ENCODE results near the gene TRAPPC3L. TPM values are rescaled to one million over a fixed set of nuclear protein-coding genes. Genes with fewer than 3 reads are reported as not detected.

TRAPPC3L gene
- not detected in 2 replicates for total RNA-seq (2012; rRNA removed)

DNA sequence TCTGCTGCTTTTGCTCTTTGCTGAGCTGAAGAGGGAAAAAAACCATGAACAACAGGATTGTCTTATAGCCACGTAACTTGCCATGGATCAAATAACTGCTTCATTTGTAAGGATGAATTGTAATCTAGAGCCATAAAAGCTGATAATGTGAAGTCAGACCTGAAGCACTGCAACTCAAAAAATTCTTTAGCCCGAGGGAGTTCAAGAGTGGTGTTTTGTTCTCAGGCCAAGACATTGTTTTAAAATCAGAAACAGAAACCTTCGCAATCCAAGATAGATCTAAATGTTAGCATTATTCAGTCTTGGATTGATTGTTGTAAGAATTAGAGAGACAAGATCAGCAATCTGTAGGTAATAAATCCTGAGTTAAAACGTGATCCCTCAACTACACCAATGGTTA is at the start of gene TRAPPC3L:
TSS of gene TRAPPC3L (minus strand) at position 34 of the 400 bp plus-strand sequence. CDS start 170 bp downstream, outside the sequence.
- Histone ChIP-seq H3K36me3 (ENCODE audit: insufficient read depth, low read length) (no peaks in the 10 kb centered on the region), H3K9ac (ENCODE audit: low read depth, low read length) (no peak within 1 kb of the TSS)

DNA sequence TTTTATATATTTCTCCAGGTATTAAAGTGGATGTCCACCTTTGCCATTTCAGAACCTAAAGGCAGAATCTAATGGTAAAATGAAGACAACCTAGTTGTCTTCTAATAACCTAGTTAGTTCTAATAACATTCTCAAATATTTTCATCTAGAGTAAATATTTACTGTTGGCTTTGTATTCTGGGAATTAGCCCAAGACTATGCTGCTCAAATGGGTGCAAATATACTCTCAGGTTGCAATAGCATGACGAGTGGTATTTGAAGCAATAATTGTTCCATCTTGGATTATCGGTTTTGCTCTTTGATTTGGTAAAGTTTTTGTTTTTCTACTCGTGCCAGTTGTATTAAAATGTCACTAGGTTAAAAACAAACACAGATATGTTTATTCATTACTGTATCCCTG is 49.8 kb upstream of the TRAPPC3L start:
- H3K4me2 ChIP-seq (ENCODE audit: low read length), result no peak overlapping the region
- H3K36me3 ChIP-seq (ENCODE audit: insufficient read depth, low read length), result peaks cover 56% of the 10 kb centered on the region
- H3K9ac ChIP-seq (ENCODE audit: low read depth, low read length), result no peak overlapping the region
- H3K4me1 ChIP-seq (ENCODE audit: control insufficient read depth, insufficient read depth, low read length), result no peaks in the 10 kb centered on the region
- H3K27me3 ChIP-seq (ENCODE audit: control insufficient read depth, insufficient read depth, low read length), result no peaks in the 10 kb centered on the region
- H3K9me3 ChIP-seq (replicated peaks; ENCODE audit: low read length), result no peaks in the 10 kb centered on the region
- H3K4me3 ChIP-seq (ENCODE audit: low read length), result no peak overlapping the region

More for the DNA sequence above, at the start of gene TRAPPC3L:
- Histone ChIP-seq H3K4me1 (ENCODE audit: control insufficient read depth, insufficient read depth, low read length) (no peaks in the 10 kb centered on the region), H3K4me3 (ENCODE audit: low read length) (no peak within 1 kb of the TSS), H3K9me3 (replicated peaks; ENCODE audit: low read length) (no peaks in the 10 kb centered on the region), H3K4me2 (ENCODE audit: low read length) (no peak within 1 kb of the TSS), H3K27me3 (ENCODE audit: control insufficient read depth, insufficient read depth, low read length) (no peaks in the 10 kb centered on the region)

DNA sequence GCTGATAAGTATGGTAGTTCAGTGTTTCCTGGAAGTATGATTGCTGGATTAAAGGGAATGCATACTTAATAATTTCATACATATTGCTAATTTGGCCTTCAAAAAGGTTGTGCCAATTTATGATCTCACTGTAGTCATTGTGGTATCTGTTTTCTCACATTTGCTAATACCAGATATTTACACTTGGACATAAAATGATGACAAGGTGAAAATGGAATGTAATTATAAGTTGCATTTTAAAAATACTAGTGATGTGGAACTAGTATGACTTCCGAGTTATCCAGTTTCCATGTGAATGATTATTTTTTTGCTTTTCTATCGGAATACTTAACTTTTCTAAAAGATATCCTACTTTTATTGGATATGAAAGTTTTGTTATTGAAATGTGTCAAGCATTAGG is 41.3 kb upstream of the TRAPPC3L start:
- no peaks in the 10 kb centered on the region for H3K27me3 ChIP-seq (ENCODE audit: control insufficient read depth, insufficient read depth, low read length)
- H3K36me3 ChIP-seq (ENCODE audit: insufficient read depth, low read length), result peaks cover 52% of the 10 kb centered on the region
- no peak overlapping the region for H3K9ac ChIP-seq (ENCODE audit: low read depth, low read length)
- no peak overlapping the region for H3K4me3 ChIP-seq (ENCODE audit: low read length)
- H3K4me2 ChIP-seq (ENCODE audit: low read length), result no peak overlapping the region
- H3K9me3 ChIP-seq (replicated peaks; ENCODE audit: low read length), result no peaks in the 10 kb centered on the region
- H3K4me1 ChIP-seq (ENCODE audit: control insufficient read depth, insufficient read depth, low read length), result no peaks in the 10 kb centered on the region

DNA sequence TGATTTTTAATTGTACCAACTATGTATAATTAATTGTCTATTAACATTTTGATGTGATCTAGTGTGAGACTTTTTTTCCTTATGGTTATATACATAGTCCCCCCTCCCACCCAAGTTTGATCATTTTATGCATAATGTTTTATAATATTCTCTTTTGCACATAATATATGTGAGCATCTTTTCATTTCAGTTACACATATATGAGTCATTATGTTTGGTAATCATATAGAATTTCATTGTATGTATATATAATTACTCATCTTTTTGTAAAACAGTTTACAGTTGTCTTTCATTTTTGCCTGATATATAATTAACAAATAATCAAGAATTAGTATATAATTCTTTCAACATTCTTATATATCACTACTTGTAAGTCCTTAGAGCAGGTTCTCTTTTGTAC is 40.8 kb upstream of the TRAPPC3L start:
- no peaks in the 10 kb centered on the region for H3K4me1 ChIP-seq (ENCODE audit: control insufficient read depth, insufficient read depth, low read length)
- no peaks in the 10 kb centered on the region for H3K9me3 ChIP-seq (replicated peaks; ENCODE audit: low read length)
- H3K4me3 ChIP-seq (ENCODE audit: low read length), result no peak overlapping the region
- no peak overlapping the region for H3K4me2 ChIP-seq (ENCODE audit: low read length)
- no peak overlapping the region for H3K9ac ChIP-seq (ENCODE audit: low read depth, low read length)
- H3K36me3 ChIP-seq (ENCODE audit: insufficient read depth, low read length), result peaks cover 47% of the 10 kb centered on the region
- H3K27me3 ChIP-seq (ENCODE audit: control insufficient read depth, insufficient read depth, low read length), result no peaks in the 10 kb centered on the region

DNA sequence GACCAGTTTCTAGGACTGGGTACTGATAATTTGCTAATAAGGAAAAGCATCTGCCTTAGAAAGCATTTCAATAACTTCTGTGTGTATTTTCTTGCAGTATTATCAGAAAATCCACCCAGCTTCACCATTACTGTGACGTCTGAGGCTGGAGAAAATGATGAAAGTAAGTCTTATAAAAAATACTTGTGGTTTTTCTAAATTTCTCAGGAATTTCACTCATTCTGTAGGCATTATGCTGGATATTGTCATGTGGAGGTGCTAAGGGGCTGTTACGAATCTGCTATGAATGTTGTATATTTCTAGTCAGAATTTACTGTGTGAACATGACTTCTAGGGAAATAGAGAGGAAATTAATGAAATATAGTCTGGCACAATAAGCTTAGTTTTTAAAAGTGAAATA is 34.7 kb upstream of the TRAPPC3L start:
- Histone ChIP-seq H3K9ac (ENCODE audit: low read depth, low read length) (no peak overlapping the region), H3K4me3 (ENCODE audit: low read length) (no peak overlapping the region), H3K9me3 (replicated peaks; ENCODE audit: low read length) (no peaks in the 10 kb centered on the region), H3K4me1 (ENCODE audit: control insufficient read depth, insufficient read depth, low read length) (peaks cover 3% of the 10 kb centered on the region), H3K27me3 (ENCODE audit: control insufficient read depth, insufficient read depth, low read length) (no peaks in the 10 kb centered on the region), H3K4me2 (ENCODE audit: low read length) (no peak overlapping the region), H3K36me3 (ENCODE audit: insufficient read depth, low read length) (peaks cover 43% of the 10 kb centered on the region)

DNA sequence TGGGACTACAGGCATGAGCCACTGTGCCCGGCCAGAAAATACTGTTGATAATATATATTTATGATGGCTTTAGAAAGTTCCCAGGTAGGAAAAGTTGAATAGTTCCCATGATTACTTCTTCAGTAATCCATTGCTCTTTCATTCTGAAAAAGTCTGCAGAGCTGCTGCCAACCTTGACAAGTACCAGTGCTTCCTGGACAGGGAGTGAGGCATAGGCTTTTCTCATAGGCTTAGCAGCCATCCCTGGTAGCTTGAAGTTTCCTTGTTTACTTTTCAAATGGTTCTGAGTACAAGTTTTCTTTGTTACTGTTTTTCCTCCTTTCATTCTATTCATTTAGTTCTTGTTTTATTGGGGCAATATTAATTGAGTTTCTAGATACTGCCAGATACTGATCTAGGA is 33.7 kb upstream of the TRAPPC3L start:
- no peak overlapping the region for H3K4me2 ChIP-seq (ENCODE audit: low read length)
- H3K9ac ChIP-seq (ENCODE audit: low read depth, low read length), result no peak overlapping the region
- no peaks in the 10 kb centered on the region for H3K27me3 ChIP-seq (ENCODE audit: control insufficient read depth, insufficient read depth, low read length)
- peaks cover 3% of the 10 kb centered on the region for H3K4me1 ChIP-seq (ENCODE audit: control insufficient read depth, insufficient read depth, low read length)
- H3K4me3 ChIP-seq (ENCODE audit: low read length), result no peak overlapping the region
- no peaks in the 10 kb centered on the region for H3K9me3 ChIP-seq (replicated peaks; ENCODE audit: low read length)
- H3K36me3 ChIP-seq (ENCODE audit: insufficient read depth, low read length), result peaks cover 39% of the 10 kb centered on the region

DNA sequence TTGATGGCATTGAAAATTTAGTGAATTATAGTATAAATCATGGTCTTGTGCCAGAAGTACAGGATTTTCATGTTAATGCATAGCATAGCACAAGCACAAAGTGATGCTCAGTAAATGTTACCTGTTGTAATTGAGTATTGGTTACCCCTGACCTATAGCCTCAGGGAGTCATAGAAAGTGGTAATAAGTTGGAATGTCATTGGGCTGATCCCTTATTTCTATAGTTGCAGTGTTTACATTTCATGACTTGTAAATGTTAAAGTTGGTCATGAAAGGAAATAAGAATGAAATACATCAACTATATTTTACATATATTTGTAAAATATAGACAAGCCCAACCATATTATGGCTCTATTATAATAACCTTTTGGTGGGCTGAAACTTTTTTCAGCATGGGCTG is 32.9 kb upstream of the TRAPPC3L start:
- peaks cover 41% of the 10 kb centered on the region for H3K36me3 ChIP-seq (ENCODE audit: insufficient read depth, low read length)
- H3K9me3 ChIP-seq (replicated peaks; ENCODE audit: low read length), result no peaks in the 10 kb centered on the region
- H3K4me3 ChIP-seq (ENCODE audit: low read length), result no peak overlapping the region
- no peak overlapping the region for H3K4me2 ChIP-seq (ENCODE audit: low read length)
- H3K9ac ChIP-seq (ENCODE audit: low read depth, low read length), result no peak overlapping the region
- no peaks in the 10 kb centered on the region for H3K27me3 ChIP-seq (ENCODE audit: control insufficient read depth, insufficient read depth, low read length)
- H3K4me1 ChIP-seq (ENCODE audit: control insufficient read depth, insufficient read depth, low read length), result peaks cover 7% of the 10 kb centered on the region

DNA sequence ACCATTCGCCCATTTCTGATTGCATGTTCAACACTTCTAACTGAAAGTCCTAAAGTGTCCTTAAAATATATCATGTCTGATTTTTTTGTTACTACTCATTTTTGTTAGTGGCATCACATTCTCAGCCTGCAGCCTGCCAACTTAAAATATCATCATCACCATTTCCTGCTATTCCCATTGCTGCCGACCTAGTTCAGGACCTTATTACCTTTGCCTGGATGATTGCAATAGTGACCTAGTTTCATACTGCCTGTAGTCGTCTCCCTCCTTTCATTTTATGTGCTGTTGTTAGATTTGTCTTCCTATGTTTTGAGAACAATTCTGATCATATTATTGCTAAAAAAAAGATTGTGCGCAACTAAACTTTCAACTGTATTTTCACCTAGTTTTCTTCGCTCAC is 32.0 kb upstream of the TRAPPC3L start:
- Histone ChIP-seq H3K27me3 (ENCODE audit: control insufficient read depth, insufficient read depth, low read length) (no peaks in the 10 kb centered on the region), H3K9me3 (replicated peaks; ENCODE audit: low read length) (no peaks in the 10 kb centered on the region), H3K9ac (ENCODE audit: low read depth, low read length) (no peak overlapping the region), H3K4me3 (ENCODE audit: low read length) (no peak overlapping the region), H3K4me2 (ENCODE audit: low read length) (no peak overlapping the region), H3K4me1 (ENCODE audit: control insufficient read depth, insufficient read depth, low read length) (peaks cover 15% of the 10 kb centered on the region), H3K36me3 (ENCODE audit: insufficient read depth, low read length) (peaks cover 37% of the 10 kb centered on the region)

DNA sequence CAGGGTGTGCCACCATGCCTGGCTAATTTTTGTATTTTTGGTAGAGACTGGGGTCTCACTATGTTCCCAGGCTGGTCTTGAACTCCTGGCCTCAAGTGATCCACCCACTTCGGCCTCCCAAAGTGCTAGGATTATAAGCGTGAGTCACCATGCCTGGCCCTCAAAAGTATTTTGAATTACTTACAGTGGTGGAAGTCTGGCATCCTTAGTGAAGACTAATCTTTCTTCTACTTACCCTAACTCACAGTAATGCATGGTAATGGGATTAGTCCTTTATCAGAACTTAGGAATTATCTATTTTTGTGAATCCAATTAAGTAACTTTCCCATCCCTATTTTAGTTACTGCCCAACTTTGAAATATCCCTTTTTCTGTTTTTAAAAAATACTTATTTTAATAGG is 29.7 kb upstream of the TRAPPC3L start:
- Histone ChIP-seq H3K9me3 (replicated peaks; ENCODE audit: low read length) (no peaks in the 10 kb centered on the region), H3K27me3 (ENCODE audit: control insufficient read depth, insufficient read depth, low read length) (no peaks in the 10 kb centered on the region), H3K36me3 (ENCODE audit: insufficient read depth, low read length) (peaks cover 31% of the 10 kb centered on the region), H3K4me3 (ENCODE audit: low read length) (no peak overlapping the region), H3K9ac (ENCODE audit: low read depth, low read length) (no peak overlapping the region), H3K4me2 (ENCODE audit: low read length) (no peak overlapping the region), H3K4me1 (ENCODE audit: control insufficient read depth, insufficient read depth, low read length) (peaks cover 17% of the 10 kb centered on the region)

DNA sequence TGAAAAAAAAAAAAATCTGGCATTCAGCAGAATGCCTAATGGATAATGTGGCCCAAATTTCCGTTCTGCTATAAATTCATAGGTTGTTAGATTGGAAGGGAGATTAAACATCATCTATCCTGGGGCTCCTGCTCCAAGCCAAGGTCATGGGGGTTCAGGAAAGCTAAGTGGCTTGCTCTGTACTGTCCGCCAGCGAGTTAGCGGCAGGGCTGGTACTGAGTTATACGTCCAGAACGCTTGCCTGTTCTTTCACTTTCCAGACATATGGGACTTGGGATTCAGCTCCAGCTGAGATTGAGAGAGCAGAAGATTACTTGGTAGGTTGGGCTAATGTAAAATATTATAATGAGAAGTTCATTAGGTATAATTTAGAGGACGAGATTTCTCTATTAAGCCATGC is 26.7 kb upstream of the TRAPPC3L start:
- Histone ChIP-seq H3K36me3 (ENCODE audit: insufficient read depth, low read length) (peaks cover 25% of the 10 kb centered on the region), H3K4me1 (ENCODE audit: control insufficient read depth, insufficient read depth, low read length) (peaks cover 20% of the 10 kb centered on the region), H3K9ac (ENCODE audit: low read depth, low read length) (peak overlapping the region; percentile 92), H3K9me3 (replicated peaks; ENCODE audit: low read length) (no peaks in the 10 kb centered on the region), H3K4me2 (ENCODE audit: low read length) (peak overlapping the region; percentile 85), H3K4me3 (ENCODE audit: low read length) (peak overlapping the region; percentile 89), H3K27me3 (ENCODE audit: control insufficient read depth, insufficient read depth, low read length) (no peaks in the 10 kb centered on the region)

DNA sequence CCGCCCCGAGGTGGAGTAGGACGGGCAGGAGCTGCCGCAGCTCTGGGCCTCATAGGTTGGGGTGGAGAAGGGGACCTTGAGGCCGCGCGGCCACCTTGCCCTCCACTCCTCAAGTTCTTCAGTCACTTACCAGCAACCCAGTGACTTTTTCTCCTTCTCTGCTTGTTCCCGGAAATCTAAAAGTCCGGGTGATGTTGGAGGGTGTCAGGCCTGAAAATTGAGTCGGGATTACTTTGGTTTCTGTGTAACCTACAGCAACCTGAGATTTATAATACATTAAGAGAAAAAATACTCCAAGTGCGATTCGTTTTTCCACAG is 26.2 kb upstream of the TRAPPC3L start:
- no peaks in the 10 kb centered on the region for H3K27me3 ChIP-seq (ENCODE audit: control insufficient read depth, insufficient read depth, low read length)

DNA sequence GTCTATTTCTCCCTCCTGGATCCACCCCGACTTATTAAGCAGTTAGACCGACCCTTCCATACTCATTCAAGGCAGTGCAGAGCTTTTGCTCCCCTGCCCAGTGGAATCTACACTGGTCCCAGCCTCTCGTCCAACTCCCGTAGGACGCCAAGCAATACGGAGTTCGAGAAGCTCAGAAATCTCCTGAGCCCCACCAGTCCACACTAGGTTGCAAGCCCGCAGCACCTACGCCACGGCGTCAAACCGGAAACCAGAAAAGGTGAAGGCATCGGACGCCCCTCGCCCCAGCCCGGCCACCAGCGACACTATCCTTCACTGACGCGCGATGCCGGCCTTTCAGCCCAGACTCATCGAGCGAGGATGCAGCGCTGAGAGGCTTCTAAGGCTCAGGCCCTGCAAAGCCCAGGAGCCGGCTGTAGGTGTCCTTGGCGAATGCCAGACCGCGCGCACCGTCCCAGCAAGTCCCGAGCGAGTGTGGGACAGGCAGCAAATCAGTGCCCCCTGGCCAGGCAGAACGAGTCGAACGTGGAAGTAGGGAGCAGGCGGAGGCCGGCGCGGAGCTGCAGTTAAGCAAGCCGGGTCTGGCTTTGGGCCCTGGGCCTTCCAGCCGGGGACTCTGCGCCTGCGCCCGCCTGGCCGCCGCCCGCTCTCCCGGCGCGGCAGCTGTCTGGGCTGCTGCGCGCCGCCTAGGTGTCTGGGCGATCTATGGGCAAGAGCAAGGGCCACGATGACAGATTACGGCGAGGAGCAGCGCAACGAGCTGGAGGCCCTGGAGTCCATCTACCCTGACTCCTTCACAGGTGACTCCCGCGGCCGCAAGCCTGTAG is 25.6 kb upstream of the TRAPPC3L start, which contains the start of gene RWDD1:
TSS of gene RWDD1 (plus strand) at position 649 of the 827 bp plus-strand sequence. CDS start at position 728, 79 bp downstream.
- peak within 1 kb of the TSS; percentile 92 for H3K9ac ChIP-seq (ENCODE audit: low read depth, low read length)
- H3K9me3 ChIP-seq (replicated peaks; ENCODE audit: low read length), result no peaks in the 10 kb centered on the region
- H3K4me2 ChIP-seq (ENCODE audit: low read length), result peak within 1 kb of the TSS; percentile 85
- peak within 1 kb of the TSS; percentile 89 for H3K4me3 ChIP-seq (ENCODE audit: low read length)
- no peaks in the 10 kb centered on the region for H3K27me3 ChIP-seq (ENCODE audit: control insufficient read depth, insufficient read depth, low read length)
- peaks cover 15% of the 10 kb centered on the region for H3K36me3 ChIP-seq (ENCODE audit: insufficient read depth, low read length)
- peaks cover 20% of the 10 kb centered on the region for H3K4me1 ChIP-seq (ENCODE audit: control insufficient read depth, insufficient read depth, low read length)

More for the DNA sequence above, 26.2 kb upstream of the TRAPPC3L start:
- Histone ChIP-seq H3K4me2 (ENCODE audit: low read length) (peak overlapping the region; percentile 85), H3K4me3 (ENCODE audit: low read length) (peak overlapping the region; percentile 89), H3K9ac (ENCODE audit: low read depth, low read length) (peak overlapping the region; percentile 92), H3K36me3 (ENCODE audit: insufficient read depth, low read length) (peaks cover 19% of the 10 kb centered on the region), H3K4me1 (ENCODE audit: control insufficient read depth, insufficient read depth, low read length) (peaks cover 20% of the 10 kb centered on the region), H3K9me3 (replicated peaks; ENCODE audit: low read length) (no peaks in the 10 kb centered on the region)
